CD4-positive, alpha-beta T cell treated with Interleukin-6 at 100 ng/mL for 8 hours (primary cell): ENCODE measurements around the gene GRB2.
"Not testable (repeated sequence)": the region's sequence is repeated elsewhere in the genome, so short reads cannot be mapped to it uniquely, and the experiment has no call there.

Source experiments
- DNase-seq: peaks from one replicate; pipeline ENCODE4 v3.0.0-alpha.2; 2020; ENCODE audit warnings: mixed read lengths, low spot score

The GRB2 gene

DNA sequence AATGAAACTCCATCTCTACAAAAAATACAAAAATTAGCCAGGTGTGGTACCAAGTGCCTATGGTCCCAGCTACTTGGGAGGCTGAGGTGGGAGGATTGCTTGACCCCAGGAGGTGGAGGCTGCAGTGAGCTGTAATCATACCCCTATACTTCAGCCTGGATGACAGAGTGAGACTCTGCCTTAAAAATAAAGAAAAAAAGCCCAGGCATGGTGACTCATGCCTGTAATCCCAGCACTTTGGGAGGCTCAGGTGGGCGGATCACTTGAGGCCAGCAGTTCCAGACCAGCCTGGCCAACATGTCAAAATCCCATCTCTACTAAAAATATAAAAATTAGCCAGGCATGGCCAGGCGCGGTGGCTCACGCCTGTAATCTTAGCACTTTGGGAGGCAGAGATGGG is 125.3 kb downstream of the GRB2 start:
- not testable (repeated sequence) for DNase-seq

DNA sequence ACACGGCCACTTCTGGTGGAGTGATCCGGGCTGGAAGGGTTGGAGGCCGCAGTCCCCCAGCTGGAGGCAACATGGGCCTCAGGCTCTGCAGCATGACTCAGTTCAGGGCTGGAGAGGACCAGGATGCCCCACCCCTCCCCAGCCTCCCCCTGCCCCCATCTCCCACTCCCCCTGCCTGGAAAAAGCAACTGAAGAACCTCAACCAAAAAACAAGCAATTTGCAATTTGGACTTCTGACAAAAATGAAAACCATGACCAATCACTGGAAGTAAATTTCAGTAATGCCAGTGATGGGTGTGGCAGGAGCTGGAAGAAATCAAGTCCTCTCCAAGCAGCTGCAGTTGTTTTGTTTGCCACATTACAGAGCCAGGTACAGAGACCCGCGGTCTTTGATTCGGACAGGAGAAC is 127.8 kb downstream of the GRB2 start:
- no peak for DNase-seq

DNA sequence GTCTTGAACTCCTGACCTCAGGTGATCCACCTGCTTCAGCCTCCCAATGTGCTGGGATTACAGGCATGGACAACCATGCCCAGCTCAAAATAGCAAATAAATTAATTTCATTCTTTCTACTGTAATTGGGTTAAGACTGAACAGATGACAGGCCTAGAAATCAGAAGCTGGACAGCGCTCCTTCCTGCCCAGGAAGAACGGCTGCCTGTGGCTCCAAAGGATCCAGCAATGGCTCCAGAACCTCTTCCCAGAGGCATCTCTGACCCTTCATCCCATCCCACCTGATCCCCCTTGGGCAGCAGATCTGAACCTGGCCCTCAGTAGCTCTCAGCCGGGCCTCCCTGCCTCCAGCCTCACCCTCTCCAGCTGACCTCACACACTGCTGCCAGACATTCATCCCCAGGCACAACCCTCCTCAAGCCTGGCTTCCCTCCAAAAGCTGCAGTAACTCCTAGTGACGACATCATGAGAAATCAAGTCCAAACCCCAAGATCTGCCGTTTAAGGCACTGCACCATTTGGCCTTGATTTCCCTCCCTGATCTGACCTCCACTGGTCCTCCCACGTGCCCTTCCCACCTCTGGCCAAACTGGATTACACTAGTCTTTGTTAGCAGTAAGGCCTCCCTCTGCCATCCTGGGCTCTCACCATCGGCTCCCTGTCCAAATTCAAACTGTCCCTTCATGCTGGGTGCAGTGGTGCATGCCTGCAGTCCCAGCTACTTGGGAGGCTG is 131.3 kb downstream of the GRB2 start:
- DNase-seq, result no peak

DNA sequence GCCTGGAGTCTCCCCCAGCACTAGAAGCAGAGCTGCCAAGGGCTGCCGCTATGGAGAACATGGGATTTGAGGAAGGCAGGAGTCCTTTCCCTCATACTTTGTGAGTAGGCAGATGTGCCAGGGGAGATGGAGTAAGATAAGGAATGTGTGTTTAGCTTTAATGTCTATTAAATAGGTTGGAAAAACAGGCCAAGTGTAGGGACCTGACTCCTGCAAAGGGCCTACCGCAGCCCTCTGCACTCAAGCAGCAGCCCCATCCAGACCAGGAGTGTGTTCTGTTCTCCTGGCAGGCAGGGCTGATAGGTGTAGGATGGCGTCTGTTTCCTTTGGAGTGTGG is 132.7 kb downstream of the GRB2 start:
- no peak for DNase-seq

DNA sequence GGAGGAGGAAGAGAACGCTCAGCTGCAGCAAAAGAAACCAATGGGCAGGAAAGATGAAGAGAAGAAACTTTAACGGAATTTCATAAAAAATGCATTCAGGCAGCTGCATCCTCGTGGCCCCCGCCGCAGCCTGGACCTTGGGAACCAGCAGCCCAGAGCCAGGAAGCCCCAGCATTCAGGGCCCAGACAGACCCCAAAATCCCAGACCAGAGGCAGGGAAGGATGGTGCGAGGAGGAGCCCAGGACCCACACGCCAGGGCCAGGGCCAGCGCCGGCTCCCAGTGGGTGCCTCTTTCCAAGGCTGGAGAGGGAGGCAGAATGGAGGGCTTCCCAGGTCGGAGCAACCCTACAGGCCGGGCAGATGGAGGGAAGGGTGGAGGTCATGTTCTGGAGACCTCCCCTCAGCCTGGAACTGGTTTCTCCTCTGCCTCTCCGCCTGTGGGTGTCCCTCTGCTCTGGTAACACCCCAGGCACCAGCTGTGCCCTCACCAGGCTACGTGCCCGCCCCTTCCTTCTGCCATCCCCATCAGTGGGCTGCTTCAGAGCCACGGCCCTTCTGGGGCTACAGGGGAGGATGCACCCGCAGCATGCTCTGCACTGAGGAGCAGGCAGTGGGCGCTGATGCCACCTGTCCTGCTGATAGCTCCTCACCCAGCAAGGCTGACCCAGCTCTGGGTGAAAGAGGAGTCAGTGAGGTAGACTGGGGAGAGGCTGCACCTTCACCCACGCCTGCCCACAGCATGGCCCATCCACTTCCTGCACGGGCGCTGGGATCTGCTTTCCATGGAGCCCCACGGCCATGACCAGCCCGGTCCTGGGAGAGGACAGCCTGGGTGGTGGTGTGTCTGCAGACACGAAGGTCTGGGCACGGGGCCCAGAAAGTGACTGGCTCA is 133.3 kb downstream of the GRB2 start:
- DNase-seq, result no peak

DNA sequence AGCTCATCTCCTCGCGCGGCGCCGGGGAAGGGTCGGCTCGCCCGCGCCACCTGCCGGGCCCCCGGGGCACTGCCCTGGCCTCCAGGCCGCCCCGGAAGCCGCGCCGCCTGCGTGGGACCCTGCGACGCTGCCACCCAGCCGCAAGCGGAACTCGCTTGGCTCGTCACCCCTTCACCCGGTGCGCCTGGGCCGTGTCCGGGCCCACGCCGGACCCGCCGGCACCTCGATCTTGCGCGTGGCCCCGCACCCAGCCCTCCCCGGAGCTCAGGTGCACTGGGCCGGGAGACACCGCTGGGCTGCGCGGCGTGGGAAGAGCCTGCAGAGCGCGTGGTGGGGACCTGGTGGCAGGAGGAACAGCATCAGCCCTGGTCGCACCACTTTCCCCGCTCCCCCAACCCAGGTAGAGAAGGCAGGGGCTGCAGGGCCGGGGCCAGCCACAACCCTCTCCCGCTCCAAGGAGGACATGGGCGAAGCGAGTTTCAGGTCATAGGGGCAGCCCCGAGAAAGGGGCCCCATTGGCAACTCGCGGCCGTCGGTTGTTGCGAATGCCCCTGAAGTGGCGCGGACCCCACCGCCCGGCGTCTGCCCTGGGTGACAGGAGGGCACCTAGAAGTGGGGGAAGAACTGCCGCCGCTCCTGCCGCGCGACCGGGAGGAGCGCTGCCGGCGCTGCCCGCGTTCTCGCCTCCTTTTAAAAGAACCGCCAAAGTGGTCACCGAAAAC is 134.1 kb downstream of the GRB2 start:
- DNase-seq, result peak; percentile 85

DNA sequence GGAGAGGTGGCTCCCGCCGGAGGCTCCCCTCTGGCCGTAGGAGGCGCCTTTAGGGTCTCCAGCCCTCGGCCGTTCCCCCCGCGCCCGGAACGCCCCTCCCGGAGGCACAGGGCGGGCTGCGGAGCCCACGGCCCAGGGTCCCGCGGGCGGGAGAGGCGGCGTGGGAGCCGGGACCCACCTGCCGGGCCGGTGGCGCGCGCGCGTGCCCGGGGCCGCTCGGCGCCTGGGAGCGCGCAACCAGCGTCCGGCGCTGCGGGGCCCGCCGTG is 134.6 kb downstream of the GRB2 start, which contains the start of gene MIF4GD:
Gene MIF4GD, minus strand, starts transcription at position 266 of the 267 bp plus-strand sequence. CDS start 1,036 bp downstream, outside the sequence.
- DNase-seq, result no peak

DNA sequence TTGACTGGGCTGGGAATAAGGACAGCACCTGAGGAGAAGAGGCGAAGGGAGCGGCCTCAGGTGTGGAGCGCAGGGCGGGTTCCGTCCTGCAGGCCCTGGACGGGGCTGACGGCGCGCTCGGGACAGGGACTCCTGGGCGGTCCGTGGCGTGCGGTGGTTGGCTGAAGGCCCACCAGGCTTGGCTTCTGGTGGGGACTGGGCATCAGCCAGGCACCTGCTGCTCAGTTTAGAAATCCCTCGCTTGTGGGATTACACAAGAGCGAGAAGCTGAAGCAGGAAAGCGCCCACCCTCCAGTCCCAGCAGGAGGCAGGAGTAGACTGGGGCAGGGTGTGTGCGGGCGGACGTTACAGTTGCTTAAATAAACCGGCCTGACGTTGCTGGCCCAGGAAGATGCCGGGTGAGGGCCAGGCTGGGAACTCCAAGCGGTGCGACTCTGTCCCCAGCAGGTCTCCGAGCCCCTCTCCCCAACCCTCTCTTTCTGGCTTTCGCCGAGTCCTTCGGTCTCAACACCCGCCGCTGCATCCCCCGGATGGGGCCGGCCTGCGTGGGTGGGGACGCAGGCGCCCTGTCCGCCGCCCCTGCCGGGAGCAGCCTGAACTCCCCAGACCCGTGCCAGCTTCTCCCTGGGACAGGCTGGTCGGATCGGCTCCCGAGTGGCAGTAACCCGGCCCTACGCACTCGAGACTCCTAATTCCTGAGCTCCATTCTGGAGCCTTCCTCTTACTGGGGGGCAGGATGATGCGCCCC is 135.1 kb downstream of the GRB2 start:
- DNase-seq, result peak; percentile 33

DNA sequence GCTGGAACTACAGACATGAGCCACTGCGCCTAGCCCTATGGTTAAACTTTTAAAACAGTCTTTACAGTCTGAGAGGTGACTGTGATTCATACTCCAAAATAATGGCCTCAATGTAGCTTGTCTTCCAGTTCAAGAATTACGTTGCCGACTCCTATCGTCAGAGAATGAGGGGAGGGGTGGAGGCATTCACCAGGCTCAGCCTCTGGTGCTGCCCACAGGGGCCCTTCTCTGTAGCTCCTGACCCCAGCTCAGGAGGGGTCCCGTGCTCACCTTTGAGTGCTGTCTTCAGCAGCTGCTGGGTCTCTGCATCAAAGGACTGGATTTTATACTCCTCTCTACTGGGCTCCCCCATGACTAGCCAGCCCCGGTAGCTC is 135.6 kb downstream of the GRB2 start:
- DNase-seq, result no peak
